ENCODE measurements around the gene COL11A2.
A peak's percentile ranks its signal among the peaks of the same experiment; 100 is the strongest.
"Not testable (repeated sequence)": the region's sequence is repeated elsewhere in the genome, so short reads cannot be mapped to it uniquely, and the experiment has no call there.

COL11A2 gene

DNA sequence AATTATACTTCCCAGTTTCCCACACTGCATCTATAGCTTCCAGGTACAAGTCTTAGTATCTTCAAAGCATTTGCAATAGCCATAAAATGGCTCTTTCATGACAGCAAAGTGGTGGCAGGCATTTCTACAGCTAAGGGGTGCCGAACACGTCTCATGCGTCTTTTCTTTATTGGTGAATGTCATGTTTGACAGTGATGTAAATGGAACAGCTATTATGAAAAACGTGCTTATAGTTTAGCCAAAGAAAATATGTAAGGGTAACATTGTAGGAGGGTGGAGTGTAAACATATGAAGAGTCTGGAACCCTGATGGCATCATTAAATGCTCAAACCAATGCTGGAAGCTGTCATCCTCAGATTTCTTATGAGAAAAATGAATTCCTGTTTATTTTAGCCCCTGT is 37.9 kb downstream of the COL11A2 start:
- no peak for DNase-seq (ENCODE audit: low read depth)

DNA sequence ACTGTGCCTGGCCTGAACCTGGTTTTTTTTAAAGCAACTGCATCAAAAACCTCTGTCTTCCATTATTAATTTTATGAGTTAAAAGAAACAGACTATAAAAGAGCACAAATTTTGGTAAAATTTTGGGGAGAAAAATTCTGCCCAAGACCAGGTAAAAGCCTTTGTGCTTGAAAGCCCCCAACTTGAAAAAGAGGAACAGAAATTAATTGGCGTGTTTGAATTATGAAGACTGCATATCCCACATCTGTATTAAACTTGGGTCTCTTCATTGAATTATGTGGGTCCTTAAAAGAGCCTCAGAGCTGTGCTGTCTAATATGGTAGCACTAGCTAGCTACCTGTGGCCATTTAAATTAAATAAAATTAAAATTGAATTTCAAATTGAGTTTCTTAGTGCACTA is 41.2 kb downstream of the COL11A2 start:
- DNase-seq (ENCODE audit: low read depth), result no peak

DNA sequence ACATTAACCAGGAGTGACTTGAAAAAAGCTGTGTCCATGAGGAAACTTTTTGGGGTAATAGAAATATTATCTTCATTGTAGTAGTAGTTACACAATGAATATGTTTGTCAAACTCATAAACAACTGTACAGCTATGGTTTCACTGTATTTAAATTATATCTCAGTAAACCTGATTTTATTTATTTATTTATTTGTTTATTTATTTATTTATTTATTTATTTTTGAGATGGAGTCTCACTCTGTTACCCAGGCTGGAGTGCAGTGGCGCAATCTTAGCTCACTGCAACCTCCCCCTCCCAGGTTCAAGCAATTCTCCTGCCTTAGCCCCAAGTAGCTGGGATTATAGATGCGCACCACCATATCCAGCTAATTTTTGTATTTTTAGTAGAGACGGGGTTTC is 41.7 kb downstream of the COL11A2 start:
- DNase-seq (ENCODE audit: low read depth), result not testable (repeated sequence)

DNA sequence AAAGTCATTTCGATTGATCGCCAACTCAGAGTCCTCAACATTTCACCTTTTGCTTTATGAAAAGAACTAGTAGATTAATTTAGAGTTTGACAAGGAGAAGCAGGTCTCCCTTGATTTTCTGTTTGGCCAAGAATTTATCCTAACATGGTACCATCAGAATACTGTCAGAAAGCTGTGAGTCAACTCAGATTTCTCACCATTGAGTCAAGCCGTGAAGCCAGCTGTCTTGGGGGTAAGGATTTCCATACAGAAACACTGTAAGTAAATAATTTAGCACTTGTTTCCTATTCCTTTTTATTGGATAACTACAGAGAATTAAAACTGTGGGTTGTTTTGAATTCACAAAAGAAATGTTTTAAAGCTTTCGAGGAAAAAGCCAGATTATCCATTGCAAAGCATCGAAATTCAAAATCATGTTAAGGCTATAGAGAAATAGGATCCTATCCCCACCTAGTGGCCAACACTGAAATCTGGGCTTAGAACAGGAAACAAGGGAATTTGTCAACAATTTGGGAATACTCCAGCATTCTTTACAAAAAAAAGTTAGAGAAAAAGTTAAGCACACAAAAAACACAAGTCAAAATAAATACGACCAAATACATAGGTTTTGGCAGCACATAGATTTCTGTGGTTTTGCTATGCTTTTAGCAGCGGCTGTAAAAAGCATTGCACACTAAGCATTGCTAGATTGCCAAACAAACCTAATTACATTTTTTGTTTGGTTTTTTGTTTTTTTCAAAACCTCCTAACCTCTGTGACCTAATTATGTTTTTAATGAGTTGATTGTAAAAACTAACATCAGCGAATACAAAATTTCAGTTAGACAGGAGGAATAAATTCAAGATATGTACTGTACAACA is 44.2 kb downstream of the COL11A2 start:
- DNase-seq (ENCODE audit: low read depth), result no peak

DNA sequence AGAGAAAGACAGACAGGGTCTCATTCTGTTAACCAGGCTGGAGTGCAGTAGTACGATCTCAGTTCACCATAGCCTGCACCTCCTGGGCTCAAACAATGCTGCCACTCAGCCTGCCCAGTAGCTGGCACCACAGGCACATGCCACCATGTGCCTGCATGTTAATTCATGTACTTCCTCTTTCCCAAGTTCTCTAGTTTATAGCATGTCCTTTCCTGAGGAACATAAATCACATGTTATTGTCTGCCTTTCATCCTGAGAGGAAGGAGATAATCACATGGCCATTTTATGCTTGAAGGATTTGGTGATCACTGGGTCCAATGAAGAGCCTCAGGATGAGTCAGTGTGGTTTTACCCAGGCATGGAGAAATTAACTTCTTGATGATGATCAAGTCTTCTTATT is 47.9 kb downstream of the COL11A2 start:
- DNase-seq (ENCODE audit: low read depth), result no peak

DNA sequence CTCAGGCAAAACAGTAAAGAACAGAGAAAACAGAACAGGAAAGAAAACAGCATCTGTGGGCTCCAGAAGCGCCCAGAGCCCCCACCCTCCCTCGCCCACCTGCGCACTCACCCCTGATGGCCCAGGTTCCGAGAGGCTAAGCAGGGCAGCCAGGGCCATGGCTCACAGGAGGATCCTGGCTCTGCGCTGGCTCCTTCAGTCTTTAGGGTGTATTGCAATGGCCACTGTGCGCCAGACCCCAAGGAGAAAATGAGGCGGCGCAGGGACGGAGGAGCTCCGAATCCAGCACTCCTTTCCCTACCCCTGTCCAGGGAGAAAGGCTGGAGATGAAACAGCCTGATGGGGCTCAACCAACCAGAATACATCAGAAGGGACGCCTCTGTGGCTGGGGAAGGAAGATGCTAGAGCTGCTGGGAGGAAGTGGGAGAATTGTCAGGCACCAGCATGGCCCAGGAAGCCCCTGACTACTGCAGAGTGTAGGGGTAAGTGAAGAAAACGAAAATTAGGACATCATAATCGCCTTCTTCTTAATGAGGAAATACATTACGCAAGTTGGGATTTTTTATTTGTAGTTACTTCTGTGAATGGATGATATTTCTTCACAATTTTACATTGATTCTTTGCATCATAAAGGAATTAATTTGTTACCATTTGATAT is 49.0 kb downstream of the COL11A2 start:
- DNase-seq (ENCODE audit: low read depth), result no peak

DNA sequence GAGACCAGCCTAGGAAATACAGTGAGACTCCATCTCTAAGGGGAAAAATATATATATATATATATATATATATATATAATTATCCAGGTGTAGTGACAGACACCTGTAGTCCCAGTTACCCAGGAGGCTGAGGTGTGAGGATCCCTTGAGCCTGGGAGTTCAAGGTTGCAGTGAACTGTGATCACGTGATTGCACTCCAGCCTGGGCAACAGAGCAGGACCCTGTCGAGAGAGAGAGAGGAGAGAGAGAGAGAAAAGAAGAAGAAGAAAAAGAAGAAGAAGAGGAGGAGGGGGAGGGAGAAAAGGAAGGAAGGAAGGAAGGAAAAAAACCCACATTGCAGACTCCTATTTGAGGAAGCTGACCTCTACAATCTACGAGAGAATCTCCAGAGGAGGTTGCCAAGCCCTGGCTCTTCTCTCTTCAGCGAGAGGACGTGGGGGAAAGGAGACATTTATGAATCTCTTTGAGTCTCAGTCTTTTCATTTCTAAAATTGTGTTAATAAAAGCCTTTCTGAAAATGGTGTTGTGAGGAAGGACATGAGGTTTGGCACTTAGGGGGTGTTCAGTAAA is 49.7 kb downstream of the COL11A2 start:
- DNase-seq (ENCODE audit: low read depth), result no peak

DNA sequence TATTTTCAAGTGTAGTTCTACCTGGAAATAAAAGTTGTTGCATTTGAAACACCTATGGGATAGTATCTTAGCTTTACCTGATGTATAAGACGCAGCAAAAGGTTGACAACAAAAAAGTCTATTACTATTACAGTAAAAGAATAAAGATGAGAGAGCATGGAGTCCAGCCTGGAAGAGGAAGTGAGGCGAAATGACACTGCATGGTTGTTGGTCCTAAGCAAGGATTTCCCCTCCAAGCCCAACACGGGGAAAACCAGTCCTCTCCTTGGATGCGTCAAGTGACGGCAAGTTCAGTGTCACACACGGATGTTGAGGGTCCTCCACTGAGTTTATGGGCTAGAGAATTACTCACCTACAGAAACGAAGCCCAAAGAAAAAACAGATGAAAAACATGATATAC is 51.7 kb downstream of the COL11A2 start:
- no peak for DNase-seq (ENCODE audit: low read depth)

DNA sequence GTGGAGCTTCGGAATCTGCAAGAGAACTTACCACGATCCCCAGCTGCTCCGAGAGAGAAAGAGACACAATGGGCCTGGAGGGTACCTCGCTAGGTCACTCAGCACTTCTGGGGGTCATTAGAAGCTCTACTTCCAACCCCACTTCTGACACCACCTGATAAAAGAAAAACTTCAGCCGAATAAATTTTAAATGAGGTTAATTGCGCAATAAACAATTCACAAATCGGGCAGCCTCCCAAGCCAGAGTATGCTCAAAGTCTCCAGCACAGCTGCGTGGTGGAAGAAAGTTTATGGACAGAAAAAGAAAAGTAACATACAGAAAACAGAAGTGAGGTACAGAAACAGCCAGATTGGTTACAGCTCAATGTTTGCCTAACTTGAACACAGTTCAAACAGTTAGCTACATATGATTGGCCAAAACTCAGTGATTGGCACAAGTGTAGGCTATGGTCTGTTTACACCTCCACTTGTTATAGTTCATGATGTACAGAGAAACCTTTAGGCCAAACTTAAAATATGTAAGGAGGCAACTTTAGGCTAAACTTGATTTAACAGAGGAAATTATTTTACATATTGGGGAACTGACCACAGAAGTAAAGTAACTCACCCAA is 52.6 kb downstream of the COL11A2 start:
- DNase-seq (ENCODE audit: low read depth), result no peak

DNA sequence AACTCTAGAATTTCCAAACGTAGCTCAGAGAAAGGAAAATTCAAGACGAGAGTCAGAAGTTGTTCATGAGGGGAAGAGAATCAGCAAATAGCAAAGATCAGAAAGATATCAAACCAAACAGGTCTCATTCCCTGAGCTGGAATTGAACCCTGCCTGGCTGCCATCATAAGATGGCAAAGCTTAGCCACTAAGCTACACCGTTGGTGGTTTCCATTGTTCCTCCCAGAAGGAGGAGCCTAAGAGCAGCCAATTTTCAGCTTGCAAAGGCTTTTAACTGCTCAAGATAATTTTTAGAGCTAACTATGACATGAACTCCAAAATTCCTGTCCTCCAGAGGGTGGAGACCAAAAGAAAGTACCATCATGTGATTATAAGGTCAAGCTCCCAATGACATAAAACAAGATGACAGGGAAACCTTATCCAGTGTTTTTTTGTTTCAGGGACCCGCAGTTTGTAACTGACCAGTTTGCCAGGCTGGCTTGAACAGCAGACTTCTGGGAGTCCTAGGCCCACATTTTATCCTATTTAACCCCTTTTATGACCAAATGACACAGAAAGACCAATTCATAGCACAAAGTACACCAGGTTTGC is 55.9 kb downstream of the COL11A2 start:
- no peak for DNase-seq (ENCODE audit: low read depth)

DNA sequence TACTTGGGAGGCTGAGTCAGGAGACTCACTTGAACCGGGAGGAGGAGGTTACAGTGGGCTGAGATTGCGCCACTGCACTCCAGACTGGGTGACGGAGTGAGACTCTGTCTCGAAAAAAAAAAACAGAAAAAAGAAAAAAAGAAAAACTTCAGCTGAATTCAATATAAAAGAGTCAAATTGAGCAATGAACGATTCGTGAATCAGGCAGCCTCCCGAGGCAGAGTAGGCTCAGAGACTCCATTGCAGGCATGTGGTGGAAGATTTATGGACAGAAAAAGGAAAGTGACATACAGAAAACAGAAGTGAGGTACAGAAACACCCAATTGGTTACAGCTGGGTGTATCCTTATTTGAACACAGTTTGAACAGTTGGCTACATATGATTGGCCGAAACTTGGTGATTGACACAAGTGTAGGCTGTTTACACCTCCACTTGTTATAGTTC is 60.2 kb downstream of the COL11A2 start:
- DNase-seq (ENCODE audit: low read depth), result no peak

DNA sequence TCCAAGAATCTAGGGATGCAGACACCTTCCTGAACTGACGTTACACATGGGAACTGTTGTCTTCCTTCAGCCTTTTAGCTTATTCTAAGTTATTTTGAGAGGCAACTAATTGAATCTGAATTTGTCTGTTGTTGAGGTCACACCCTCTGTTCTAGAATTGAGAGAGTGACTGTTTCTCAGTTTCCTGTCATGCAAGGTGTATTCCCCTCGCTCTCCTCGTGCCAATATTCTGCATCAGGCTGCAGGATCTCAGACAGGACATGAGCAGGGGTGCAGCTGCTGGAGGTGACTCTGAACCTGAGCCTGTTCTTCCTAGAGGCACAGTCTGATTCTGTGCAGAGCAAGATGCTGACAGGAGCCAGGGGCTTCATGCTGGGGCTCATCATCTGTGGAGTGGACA is 63.9 kb downstream of the COL11A2 start:
- no peak for DNase-seq (ENCODE audit: low read depth)

DNA sequence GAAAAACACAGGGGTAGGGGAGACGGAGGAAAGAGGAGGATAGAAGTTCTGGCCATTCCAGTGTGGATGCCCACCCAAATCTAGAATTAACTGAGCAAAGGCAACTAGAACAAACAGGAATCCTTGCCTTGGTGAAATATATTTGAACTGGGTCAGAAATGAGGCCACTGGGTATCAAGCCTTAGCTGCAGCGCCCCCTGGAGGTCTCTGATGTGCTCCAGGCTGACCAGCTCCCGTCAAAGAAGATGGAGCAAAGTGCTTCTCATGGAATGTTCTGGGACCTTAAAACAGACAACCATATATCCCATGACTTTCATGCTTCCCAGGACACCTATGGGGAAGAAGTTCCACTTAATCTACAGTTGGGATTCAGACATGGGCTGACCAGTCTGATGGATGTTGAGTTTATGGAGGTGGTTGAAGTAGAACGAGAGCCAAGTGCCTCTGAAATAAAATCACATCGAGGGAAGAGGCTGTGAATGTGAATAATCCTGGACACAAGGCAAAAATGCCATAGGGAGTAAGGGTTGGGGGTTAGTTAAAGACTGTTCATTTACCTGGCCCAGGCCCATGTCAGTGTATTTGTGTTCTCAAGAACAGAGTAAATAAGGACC is 66.1 kb downstream of the COL11A2 start:
- peak; percentile 22 for DNase-seq (ENCODE audit: low read depth)

DNA sequence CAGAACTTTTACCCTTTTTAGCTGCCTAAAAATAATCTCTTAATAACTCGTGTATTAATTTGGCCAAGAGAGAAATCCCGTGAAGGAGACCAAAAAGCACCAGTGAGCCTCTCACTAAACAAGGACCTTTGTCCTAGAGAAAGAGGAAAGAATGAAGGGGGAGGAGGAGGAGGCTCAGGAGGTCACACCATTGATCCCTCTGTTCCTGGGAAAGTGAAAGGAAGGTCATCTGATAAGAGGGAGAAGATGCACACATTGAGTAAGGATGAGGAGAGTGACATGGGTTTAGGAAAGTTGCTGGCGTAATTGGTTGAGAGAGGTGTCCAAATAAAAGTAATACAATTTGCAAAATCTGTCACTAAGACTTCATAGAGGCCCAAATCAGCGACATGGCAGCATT is 67.3 kb downstream of the COL11A2 start:
- DNase-seq (ENCODE audit: low read depth), result no peak

DNA sequence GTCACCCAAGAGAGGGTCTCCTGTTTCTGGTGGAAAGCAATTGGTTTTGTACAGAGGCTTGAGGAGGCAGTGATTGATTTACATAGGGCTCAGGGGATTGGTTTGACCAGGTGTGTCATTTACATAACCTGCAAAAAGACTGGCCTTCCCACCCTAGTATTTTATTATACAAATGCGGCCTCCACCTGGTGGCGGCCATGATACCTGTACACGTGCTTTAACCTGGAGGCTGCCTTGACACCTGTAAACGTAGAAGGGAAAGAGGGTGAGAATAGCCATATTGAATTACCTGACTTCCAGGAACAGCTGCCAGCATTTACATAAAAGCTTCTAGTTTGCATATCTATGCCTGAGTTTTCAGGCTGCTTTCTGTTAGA is 67.8 kb downstream of the COL11A2 start:
- no peak for DNase-seq (ENCODE audit: low read depth)

DNA sequence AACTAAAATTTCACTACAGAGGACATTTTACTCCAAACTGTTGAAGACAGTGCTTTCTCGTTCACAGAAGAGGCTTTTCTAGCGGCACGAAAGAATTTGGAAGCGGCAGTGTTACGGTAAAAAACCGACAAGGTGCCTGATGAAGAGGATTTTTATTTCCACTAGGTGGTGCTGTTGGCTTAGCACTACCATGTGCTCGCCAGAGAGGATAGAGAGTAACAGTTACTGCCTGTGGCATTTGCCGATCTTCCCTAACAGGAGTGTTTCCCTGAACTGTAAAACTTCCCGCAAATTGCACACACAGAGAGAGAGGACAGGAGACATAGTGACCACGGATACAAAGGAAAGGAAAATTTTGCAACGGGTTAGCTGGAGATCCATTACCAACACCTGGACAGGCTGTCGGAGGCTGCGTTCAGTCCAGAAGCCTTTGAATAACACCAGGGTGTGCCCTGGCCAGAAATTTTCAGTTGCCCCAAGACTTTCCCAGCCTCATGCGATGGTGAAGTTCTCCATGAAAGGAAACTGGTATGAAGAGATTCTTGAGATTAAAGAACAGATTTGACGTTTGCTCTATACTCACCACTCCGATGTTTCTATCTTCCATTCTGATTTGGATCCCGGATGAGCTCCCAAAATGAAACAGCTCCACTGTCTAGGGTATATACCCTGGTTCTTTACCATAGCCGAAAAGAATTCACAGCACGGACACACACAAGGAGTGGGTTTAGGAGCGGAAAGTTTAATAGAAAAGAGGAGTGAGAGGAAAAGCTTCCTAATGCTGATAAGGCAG is 68.3 kb downstream of the COL11A2 start:
- no peak for DNase-seq (ENCODE audit: low read depth)

DNA sequence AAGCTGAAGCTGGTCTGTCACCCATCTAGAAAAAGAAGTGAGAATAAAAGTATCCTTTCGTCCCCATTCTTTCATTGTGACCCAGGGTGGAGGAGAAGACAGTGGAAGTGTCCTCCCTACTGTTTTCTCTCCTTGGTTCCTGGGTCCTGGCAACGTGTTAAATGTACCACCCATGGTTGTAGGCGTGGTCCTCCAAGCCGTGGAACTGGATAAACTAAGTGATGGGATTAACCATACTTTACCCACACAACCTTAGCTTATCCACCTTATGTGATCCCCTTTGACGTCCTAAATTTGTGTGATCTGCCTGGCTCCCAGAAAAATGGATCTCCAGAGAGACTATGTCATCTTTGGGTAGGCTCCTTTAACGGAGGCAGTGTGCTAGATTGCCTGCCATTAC is 69.1 kb downstream of the COL11A2 start:
- DNase-seq (ENCODE audit: low read depth), result no peak

DNA sequence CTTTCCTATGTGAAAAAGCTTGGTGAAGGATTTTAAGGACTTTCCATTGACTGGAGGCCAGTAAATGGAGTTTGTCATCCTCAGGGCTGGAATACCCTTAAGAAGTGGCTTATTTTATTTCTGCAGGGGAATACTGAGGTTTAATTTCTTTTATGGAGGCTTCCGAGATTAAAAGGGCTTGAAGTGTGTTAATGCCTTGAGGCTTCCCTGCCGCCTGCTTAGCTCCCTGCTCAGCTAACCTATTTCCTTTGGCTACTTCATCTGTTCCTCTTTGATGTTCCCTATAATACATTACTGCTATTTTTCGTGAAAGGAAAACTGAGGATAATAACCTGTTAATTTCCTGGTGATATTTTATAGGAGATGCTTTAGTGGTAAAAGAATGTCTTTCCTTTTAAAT is 72.3 kb downstream of the COL11A2 start:
- DNase-seq (ENCODE audit: low read depth), result no peak

DNA sequence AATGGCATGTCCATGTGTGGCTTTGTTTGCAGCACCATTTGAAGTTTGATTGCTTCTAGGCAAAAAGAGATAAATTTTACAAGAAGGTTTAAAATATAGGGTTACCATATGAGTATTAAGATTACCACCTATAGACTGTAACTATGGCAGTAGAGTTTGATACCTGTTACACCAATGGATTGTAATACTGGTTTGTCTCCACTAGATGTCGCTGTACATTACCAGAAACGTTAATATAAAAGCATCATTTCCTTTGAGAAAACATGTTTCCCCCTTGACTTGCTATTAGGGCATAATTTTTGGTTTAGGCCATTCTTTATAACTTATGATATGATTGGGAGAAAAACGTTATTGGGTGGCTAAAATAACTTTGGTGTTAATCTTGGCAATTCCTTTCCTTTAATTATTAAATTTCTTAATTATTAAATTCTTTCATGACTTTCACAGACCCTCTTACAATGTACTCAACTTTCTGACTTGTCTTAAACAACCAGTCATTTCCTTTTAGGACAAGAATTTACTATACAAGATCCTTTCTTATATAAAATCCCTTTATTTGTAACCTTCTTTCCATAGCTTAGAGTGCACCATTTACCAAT is 73.6 kb downstream of the COL11A2 start:
- no peak for DNase-seq (ENCODE audit: low read depth)

DNA sequence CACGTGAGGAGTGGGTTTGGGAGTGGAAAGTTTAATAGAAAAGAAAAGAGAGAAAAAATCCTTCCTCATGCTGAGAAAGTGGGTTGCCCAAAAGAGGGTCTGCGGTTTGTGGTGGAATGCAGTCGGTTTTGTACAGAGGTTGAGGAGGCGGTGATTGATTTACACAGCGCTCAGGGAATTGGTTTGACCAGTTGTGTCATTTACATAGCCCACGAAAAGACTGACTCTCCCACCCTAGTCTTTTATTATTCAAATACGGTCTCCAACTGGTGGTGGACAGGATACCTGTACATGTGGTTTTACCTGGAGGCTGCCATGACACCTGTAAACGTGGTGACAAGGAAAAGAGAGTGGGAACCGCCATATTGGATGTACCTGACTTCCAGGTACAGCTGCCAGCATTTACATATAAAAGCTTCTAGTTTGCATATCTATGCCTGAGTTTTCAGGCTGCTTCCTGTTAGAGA is 74.4 kb downstream of the COL11A2 start:
- DNase-seq (ENCODE audit: low read depth), result no peak
